Ureter (tissue), 1 donor: ENCODE measurements around the gene C4BPB. TPM values are rescaled to one million over a fixed set of nuclear protein-coding genes. Genes with fewer than 3 reads are reported as not detected.

Experiments used
- DNase-seq: peaks from one replicate; pipeline ENCODE4 v3.0.0-alpha.2; 2020; ENCODE audit warnings: low spot score
- total RNA-seq: library from RNA; stranded (reverse); gene quantifications from one replicate; pipeline ENCODE4 v1.2.4, GENCODE V29; 2023
- donor health status: DM: yes; HTN: yes; CAD: no.

Gene C4BPB
- total RNA-seq, 1 donor from 2014 or later, result 0.34 TPM

- no peak for DNase-seq
Measured at GRCh38 chr1:207140536-207140935, 51.9 kb downstream of the C4BPB start.

- no peak for DNase-seq
Measured at GRCh38 chr1:207145401-207146058, 56.9 kb downstream of the C4BPB start.

Other genes starting within 250 kb of the C4BPB start
- gene IL20, start 223.2 kb upstream of the C4BPB start, total RNA-seq, result not detected
- gene IL24, start 191.4 kb upstream of the C4BPB start, total RNA-seq, result not detected
- 17.1 TPM for gene FCMR, start 166.9 kb upstream of the C4BPB start, total RNA-seq
- 670 TPM for gene PIGR, start 142.4 kb upstream of the C4BPB start, total RNA-seq
- not detected for gene FCAMR, start 118.4 kb upstream of the C4BPB start, total RNA-seq
- 45.7 TPM for gene C1orf116, start 56.1 kb upstream of the C4BPB start, total RNA-seq
- gene YOD1, start 37.7 kb upstream of the C4BPB start, total RNA-seq, result 9.8 TPM
- 27.0 TPM for gene PFKFB2, start 35.6 kb upstream of the C4BPB start, total RNA-seq
- gene C4BPA, start 15.4 kb downstream of the C4BPB start, total RNA-seq, result 0.21 TPM
- gene CD55, start 232.8 kb downstream of the C4BPB start, total RNA-seq, result 89.0 TPM